HL-60 (cell line): Measurements from ENCODE around the gene KPTN.
A peak's percentile ranks its signal among the peaks of the same experiment; 100 is the strongest.

Experiments
- DNase-seq, 2 experiments: peaks; one replicate each; pipeline ENCODE4 v3.0.0-alpha.2; 2010 to 2020; ENCODE audit warnings: low read depth in 1 of 2, low spot score in 1 of 2
- H3K27ac ChIP-seq: fragments of 250-450 bp; sonication (Bioruptor Pico); replicated peaks from 2 replicates; pipeline ENCODE4 v1.5.1; 2020; ENCODE audit warnings: mild to moderate bottlenecking, moderate library complexity
- H3K27me3 ChIP-seq: fragments of 250-450 bp; sonication (Bioruptor Pico); 2 replicates; pipeline ENCODE4 v1.5.1; 2021; ENCODE audit warnings: mild to moderate bottlenecking, moderate library complexity; ENCODE audit not compliant: insufficient read depth, poor library complexity, severe bottlenecking
- H3K4me3 ChIP-seq: replicated peaks from 2 replicates; pipeline ENCODE4 v1.5.1; 2011; ENCODE audit warnings: mild to moderate bottlenecking, control low read depth, low read length; ENCODE audit not compliant: insufficient read depth
- CTCF ChIP-seq: IDR thresholded peaks from one replicate; pipeline ENCODE4 v1.5.1; 2011; ENCODE audit warnings: low read length, control low read depth, inconsistent platforms; ENCODE audit not compliant: insufficient read depth
- GABPA ChIP-seq: IDR thresholded peaks from 2 replicates; pipeline ENCODE4 v1.6.1; 2012; ENCODE audit warnings: low read depth
- POLR2AphosphoS5 ChIP-seq: IDR thresholded peaks from 2 replicates; pipeline ENCODE4 v1.6.1; 2012; ENCODE audit warnings: low read depth
- REST ChIP-seq: IDR thresholded peaks from 2 replicates; pipeline ENCODE4 v1.6.1; 2012; ENCODE audit warnings: low read depth; ENCODE audit not compliant: insufficient replicate concordance
- SPI1 ChIP-seq: IDR thresholded peaks from 2 replicates; pipeline ENCODE4 v1.6.1; 2012; ENCODE audit warnings: low read depth, mild to moderate bottlenecking, borderline replicate concordance
- long read RNA-seq: library from polyadenylated mRNA; unstranded; transcript quantifications from one replicate; pipeline ENCODE4 v2.0.0, GENCODE V29; 2020

The KPTN gene
- long read RNA-seq, transcript KPTN-201 (12 exons, 1,691 nt), result major isoform, 15 of 27 reads
- long read RNA-seq, partial matches to known transcripts, result 1 of 27 reads
- long read RNA-seq, other reads (novel, unspliced or antisense), result 11 of 27 reads

- H3K4me3 ChIP-seq, result peak within 1 kb of the TSS; percentile 61
- peak; percentile 85 to 91 for DNase-seq
- TF ChIP-seq POLR2AphosphoS5 (peak; percentile 17; the same call in 1 of the 2 replicates), SPI1 (no peak), REST (peak; percentile 32), CTCF (peak; percentile 87), GABPA (no peak)
- H3K27ac ChIP-seq, result peak within 1 kb of the TSS; percentile 96
- no peaks in the 10 kb centered on the region for H3K27me3 ChIP-seq
Observed at GRCh38 chr19:47483800-47484690, at the start of gene KPTN. KPTN (minus strand) TSS chr19:47484219; CDS start chr19:47484160, 59 bp downstream.

- no peak for TF ChIP-seq SPI1
- TF ChIP-seq CTCF, result no peak
- no peak for TF ChIP-seq REST
- no peak for TF ChIP-seq GABPA
- H3K4me3 ChIP-seq, result no peak overlapping the region
- no peaks in the 10 kb centered on the region for H3K27me3 ChIP-seq
- no peak for DNase-seq
- H3K27ac ChIP-seq, result no peak overlapping the region
Observed at GRCh38 chr19:47531640-47532387, 47.8 kb upstream of the KPTN start.

- no peak for DNase-seq
- H3K27me3 ChIP-seq, result no peaks in the 10 kb centered on the region
- TF ChIP-seq CTCF (no peak), REST (no peak), POLR2AphosphoS5 (no peak), GABPA (no peak)
- H3K27ac ChIP-seq, result no peak overlapping the region
- H3K4me3 ChIP-seq, result no peak overlapping the region
Observed at GRCh38 chr19:47529018-47529742, 45.2 kb upstream of the KPTN start.
